H1 (cell line): ENCODE data around the gene FLOT1. TPM values are rescaled to one million over a fixed set of nuclear protein-coding genes. Genes with fewer than 3 reads are reported as not detected.

ENCODE experiments used
- FOSL1 ChIP-seq: IDR thresholded peaks from 2 replicates; pipeline ENCODE4 v1.6.1; 2011; ENCODE audit warnings: mild to moderate bottlenecking, low read depth, low read length, moderate library complexity; ENCODE audit not compliant: insufficient read depth
- HDAC2 ChIP-seq, 2 experiments: fragments of 300-600 bp in 1 of 2; sonication (generic) in 1 of 2; IDR thresholded peaks; 2 replicates each; pipeline ENCODE4 v1.6.1; 2011 to 2012; ENCODE audit warnings: low read depth in 2 of 2, low read length in 2 of 2, mild to moderate bottlenecking in 2 of 2, moderate library complexity in 2 of 2, borderline replicate concordance in 1 of 2, inconsistent platforms in 1 of 2
- KDM1A ChIP-seq: fragments of 200-600, 300-600 bp; sonication (generic); IDR thresholded peaks from 2 replicates; pipeline ENCODE4 v1.7.1; 2016; ENCODE audit warnings: mild to moderate bottlenecking, low read length, borderline replicate concordance
- RXRA ChIP-seq: IDR thresholded peaks from 2 replicates; pipeline ENCODE4 v1.6.1; 2011; ENCODE audit warnings: low read depth, mild to moderate bottlenecking, low read length, moderate library complexity; ENCODE audit not compliant: insufficient read depth
- SP1 ChIP-seq: IDR thresholded peaks from 2 replicates; pipeline ENCODE4 v1.6.1; 2011; ENCODE audit warnings: low read depth, low read length
- polyA plus RNA-seq, 7 experiments: library from polyadenylated mRNA; depleted of rRNA in 3 of 7; stranded (reverse) in 5 of 7; unstranded in 2 of 7; fragments of >200 nt in 5 of 7; fragments of 200-250 nt in 2 of 7; gene quantifications; 1 replicate in 5 of 7; 2 replicates in 1 of 7; 4 replicates in 1 of 7; pipeline versions ENCODE4 v1.2.1 to v1.2.3, GENCODE V29; 2011 to 2013; ENCODE audit warnings: missing spikeins in 2 of 7, mixed read lengths in 2 of 7
- total RNA-seq: library from RNA; stranded (reverse); fragmentation: NEBNext Ultra II Directional; extraction: Animal tissue kit (Norgen Biotek cat#: 25700); gene quantifications from 2 replicates; pipeline ENCODE4 v1.2.1, GENCODE V29; 2021
- TF ChIP-seq, protein P1 (sequence below): fragments of 300-600 bp; sonication (generic); IDR thresholded peaks from 2 replicates; pipeline ENCODE4 v1.7.1; 2012; ENCODE audit warnings: low read length, moderate library complexity, mild to moderate bottlenecking, inconsistent platforms; ENCODE audit not compliant: insufficient replicate concordance

FLOT1 gene
- total and polyA plus RNA-seq, 2 of the 8 experiments (the other 6 are each of a cell fraction or from before 2014, with no cell fraction given): 87.5 to 88.1 TPM

- TF ChIP-seq, protein P1, sequence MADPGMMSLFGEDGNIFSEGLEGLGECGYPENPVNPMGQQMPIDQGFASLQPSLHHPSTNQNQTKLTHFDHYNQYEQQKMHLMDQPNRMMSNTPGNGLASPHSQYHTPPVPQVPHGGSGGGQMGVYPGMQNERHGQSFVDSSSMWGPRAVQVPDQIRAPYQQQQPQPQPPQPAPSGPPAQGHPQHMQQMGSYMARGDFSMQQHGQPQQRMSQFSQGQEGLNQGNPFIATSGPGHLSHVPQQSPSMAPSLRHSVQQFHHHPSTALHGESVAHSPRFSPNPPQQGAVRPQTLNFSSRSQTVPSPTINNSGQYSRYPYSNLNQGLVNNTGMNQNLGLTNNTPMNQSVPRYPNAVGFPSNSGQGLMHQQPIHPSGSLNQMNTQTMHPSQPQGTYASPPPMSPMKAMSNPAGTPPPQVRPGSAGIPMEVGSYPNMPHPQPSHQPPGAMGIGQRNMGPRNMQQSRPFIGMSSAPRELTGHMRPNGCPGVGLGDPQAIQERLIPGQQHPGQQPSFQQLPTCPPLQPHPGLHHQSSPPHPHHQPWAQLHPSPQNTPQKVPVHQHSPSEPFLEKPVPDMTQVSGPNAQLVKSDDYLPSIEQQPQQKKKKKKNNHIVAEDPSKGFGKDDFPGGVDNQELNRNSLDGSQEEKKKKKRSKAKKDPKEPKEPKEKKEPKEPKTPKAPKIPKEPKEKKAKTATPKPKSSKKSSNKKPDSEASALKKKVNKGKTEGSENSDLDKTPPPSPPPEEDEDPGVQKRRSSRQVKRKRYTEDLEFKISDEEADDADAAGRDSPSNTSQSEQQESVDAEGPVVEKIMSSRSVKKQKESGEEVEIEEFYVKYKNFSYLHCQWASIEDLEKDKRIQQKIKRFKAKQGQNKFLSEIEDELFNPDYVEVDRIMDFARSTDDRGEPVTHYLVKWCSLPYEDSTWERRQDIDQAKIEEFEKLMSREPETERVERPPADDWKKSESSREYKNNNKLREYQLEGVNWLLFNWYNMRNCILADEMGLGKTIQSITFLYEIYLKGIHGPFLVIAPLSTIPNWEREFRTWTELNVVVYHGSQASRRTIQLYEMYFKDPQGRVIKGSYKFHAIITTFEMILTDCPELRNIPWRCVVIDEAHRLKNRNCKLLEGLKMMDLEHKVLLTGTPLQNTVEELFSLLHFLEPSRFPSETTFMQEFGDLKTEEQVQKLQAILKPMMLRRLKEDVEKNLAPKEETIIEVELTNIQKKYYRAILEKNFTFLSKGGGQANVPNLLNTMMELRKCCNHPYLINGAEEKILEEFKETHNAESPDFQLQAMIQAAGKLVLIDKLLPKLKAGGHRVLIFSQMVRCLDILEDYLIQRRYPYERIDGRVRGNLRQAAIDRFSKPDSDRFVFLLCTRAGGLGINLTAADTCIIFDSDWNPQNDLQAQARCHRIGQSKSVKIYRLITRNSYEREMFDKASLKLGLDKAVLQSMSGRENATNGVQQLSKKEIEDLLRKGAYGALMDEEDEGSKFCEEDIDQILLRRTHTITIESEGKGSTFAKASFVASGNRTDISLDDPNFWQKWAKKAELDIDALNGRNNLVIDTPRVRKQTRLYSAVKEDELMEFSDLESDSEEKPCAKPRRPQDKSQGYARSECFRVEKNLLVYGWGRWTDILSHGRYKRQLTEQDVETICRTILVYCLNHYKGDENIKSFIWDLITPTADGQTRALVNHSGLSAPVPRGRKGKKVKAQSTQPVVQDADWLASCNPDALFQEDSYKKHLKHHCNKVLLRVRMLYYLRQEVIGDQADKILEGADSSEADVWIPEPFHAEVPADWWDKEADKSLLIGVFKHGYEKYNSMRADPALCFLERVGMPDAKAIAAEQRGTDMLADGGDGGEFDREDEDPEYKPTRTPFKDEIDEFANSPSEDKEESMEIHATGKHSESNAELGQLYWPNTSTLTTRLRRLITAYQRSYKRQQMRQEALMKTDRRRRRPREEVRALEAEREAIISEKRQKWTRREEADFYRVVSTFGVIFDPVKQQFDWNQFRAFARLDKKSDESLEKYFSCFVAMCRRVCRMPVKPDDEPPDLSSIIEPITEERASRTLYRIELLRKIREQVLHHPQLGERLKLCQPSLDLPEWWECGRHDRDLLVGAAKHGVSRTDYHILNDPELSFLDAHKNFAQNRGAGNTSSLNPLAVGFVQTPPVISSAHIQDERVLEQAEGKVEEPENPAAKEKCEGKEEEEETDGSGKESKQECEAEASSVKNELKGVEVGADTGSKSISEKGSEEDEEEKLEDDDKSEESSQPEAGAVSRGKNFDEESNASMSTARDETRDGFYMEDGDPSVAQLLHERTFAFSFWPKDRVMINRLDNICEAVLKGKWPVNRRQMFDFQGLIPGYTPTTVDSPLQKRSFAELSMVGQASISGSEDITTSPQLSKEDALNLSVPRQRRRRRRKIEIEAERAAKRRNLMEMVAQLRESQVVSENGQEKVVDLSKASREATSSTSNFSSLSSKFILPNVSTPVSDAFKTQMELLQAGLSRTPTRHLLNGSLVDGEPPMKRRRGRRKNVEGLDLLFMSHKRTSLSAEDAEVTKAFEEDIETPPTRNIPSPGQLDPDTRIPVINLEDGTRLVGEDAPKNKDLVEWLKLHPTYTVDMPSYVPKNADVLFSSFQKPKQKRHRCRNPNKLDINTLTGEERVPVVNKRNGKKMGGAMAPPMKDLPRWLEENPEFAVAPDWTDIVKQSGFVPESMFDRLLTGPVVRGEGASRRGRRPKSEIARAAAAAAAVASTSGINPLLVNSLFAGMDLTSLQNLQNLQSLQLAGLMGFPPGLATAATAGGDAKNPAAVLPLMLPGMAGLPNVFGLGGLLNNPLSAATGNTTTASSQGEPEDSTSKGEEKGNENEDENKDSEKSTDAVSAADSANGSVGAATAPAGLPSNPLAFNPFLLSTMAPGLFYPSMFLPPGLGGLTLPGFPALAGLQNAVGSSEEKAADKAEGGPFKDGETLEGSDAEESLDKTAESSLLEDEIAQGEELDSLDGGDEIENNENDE: no peak
- TF ChIP-seq KDM1A: no peak
- no peak for TF ChIP-seq HDAC2 (IDR thresholded peaks at IDR 0.05; ENCODE audit: borderline replicate concordance in 1 of 2, low read depth in 2 of 2, low read length in 2 of 2)
- TF ChIP-seq FOSL1: no peak
- no peak for TF ChIP-seq RXRA
- no peak for TF ChIP-seq SP1
- TF ChIP-seq, all 59 proteins: peak for 0
Measured at GRCh38 chr6:30760549-30760948, 18.1 kb upstream of the FLOT1 start (continued).
